Hematopoietic multipotent progenitor cell treated with erythropoietin and hydrocortisone succinate and interleukin-3 and kit ligand, for 17 days (in vitro differentiated cells): Measurements from ENCODE around the gene MROH2A.

ENCODE experiments used
- DNase-seq: peaks from one replicate; pipeline ENCODE4 v3.0.0-alpha.2; 2015; ENCODE audit warnings: low spot score

Gene MROH2A

GRCh38 chr2:233821196-233821595 is 43.1 kb downstream of the MROH2A start:
- DNase-seq = no peak

- no peak for DNase-seq
Measured at GRCh38 chr2:233821709-233822100, 43.6 kb downstream of the MROH2A start.

GRCh38 chr2:233822101-233822771 is 44.1 kb downstream of the MROH2A start:
- DNase-seq = no peak

GRCh38 chr2:233822781-233823730 is 44.9 kb downstream of the MROH2A start:
- DNase-seq = peak; percentile 66

GRCh38 chr2:233823731-233824121 is 45.6 kb downstream of the MROH2A start:
- no peak for DNase-seq

GRCh38 chr2:233824373-233824772 is 46.2 kb downstream of the MROH2A start:
- no peak for DNase-seq

GRCh38 chr2:233828546-233829192 is 50.5 kb downstream of the MROH2A start:
- no peak for DNase-seq

GRCh38 chr2:233829193-233830110 is 51.3 kb downstream of the MROH2A start:
- DNase-seq = no peak

GRCh38 chr2:233830111-233830802 is 52.1 kb downstream of the MROH2A start:
- no peak for DNase-seq

GRCh38 chr2:233831011-233831721 is 53.0 kb downstream of the MROH2A start:
- DNase-seq = no peak

- no peak for DNase-seq
Measured at GRCh38 chr2:233831861-233832260, 53.7 kb downstream of the MROH2A start.

GRCh38 chr2:233832414-233832813 is 54.3 kb downstream of the MROH2A start:
- DNase-seq = no peak

GRCh38 chr2:233832869-233833311 is 54.8 kb downstream of the MROH2A start:
- DNase-seq = no peak

GRCh38 chr2:233833345-233833744 is 55.2 kb downstream of the MROH2A start:
- DNase-seq = no peak

GRCh38 chr2:233835230-233836186 is 57.4 kb downstream of the MROH2A start:
- no peak for DNase-seq

GRCh38 chr2:233836359-233836758 is 58.2 kb downstream of the MROH2A start:
- DNase-seq = no peak

GRCh38 chr2:233837694-233838229 is 59.6 kb downstream of the MROH2A start:
- DNase-seq = no peak

GRCh38 chr2:233838251-233838650 is 60.1 kb downstream of the MROH2A start:
- DNase-seq = no peak
